Measurements from ENCODE around the gene LENG8.
A peak's percentile ranks its signal among the peaks of the same experiment; 100 is the strongest.

LENG8 gene

GRCh38 chr19:54456423-54457373, 7.7 kb downstream of the LENG8 start:
- H3K36me3 ChIP-seq (replicated peaks), result peaks cover 91% of the 10 kb centered on the region
- no peak for DNase-seq (ENCODE audit: low spot score in 2 of 2)
- H3K4me1 ChIP-seq, result no peaks in the 10 kb centered on the region
- in situ Hi-C loops (cut with MboI; ENCODE audit: low sequenced_read_pairs), result loop anchor here (25.0 kb wide), 1 partner anchor 1206 kb away; the partner anchor contains the start of gene U2AF2
- H3K4me3 ChIP-seq, result no peak overlapping the region
- H3K9me3 ChIP-seq, result no peaks in the 10 kb centered on the region
- no peaks in the 10 kb centered on the region for H3K27me3 ChIP-seq (ENCODE audit: low read depth)

GRCh38 chr19:54457773-54458647, 9.0 kb downstream of the LENG8 start:
- DNase-seq (ENCODE audit: low spot score in 2 of 2), result no peak
- Histone ChIP-seq H3K27me3 (ENCODE audit: low read depth) (no peaks in the 10 kb centered on the region), H3K9me3 (no peaks in the 10 kb centered on the region), H3K4me3 (no peak overlapping the region), H3K36me3 (replicated peaks) (peaks cover 88% of the 10 kb centered on the region), H3K4me1 (no peaks in the 10 kb centered on the region; the same call in none of the 2 replicates)
- in situ Hi-C loops (cut with MboI; ENCODE audit: low sequenced_read_pairs), result loop anchor here (25.0 kb wide), 1 partner anchor 1204 kb away; the partner anchor contains the start of gene U2AF2

- no peaks in the 10 kb centered on the region for H3K27me3 ChIP-seq (ENCODE audit: low read depth)
- in situ Hi-C loops (cut with MboI; ENCODE audit: low sequenced_read_pairs), result loop anchor here (25.0 kb wide), 1 partner anchor 1204 kb away; the partner anchor contains the start of gene U2AF2
- no peaks in the 10 kb centered on the region; the same call in none of the 2 replicates for H3K4me1 ChIP-seq
- H3K4me3 ChIP-seq, result no peak overlapping the region
- no peaks in the 10 kb centered on the region for H3K9me3 ChIP-seq
- H3K36me3 ChIP-seq (replicated peaks), result peaks cover 80% of the 10 kb centered on the region
- no peak for DNase-seq (ENCODE audit: low spot score in 2 of 2)
Observed at GRCh38 chr19:54458648-54459281, 9.8 kb downstream of the LENG8 start.

GRCh38 chr19:54459282-54460229, 10.6 kb downstream of the LENG8 start:
- in situ Hi-C loops (cut with MboI; ENCODE audit: low sequenced_read_pairs), result loop anchor here (25.0 kb wide), 1 partner anchor 1203 kb away; the partner anchor contains the start of gene U2AF2
- Histone ChIP-seq H3K36me3 (replicated peaks) (peaks cover 72% of the 10 kb centered on the region), H3K4me1 (no peaks in the 10 kb centered on the region; the same call in none of the 2 replicates)

GRCh38 chr19:54460230-54461005, 11.4 kb downstream of the LENG8 start:
- no peaks in the 10 kb centered on the region for H3K9me3 ChIP-seq
- H3K27me3 ChIP-seq (ENCODE audit: low read depth), result no peaks in the 10 kb centered on the region
- no peak overlapping the region for H3K4me3 ChIP-seq
- no peak for DNase-seq (ENCODE audit: low spot score in 2 of 2)
- peaks cover 64% of the 10 kb centered on the region for H3K36me3 ChIP-seq (replicated peaks)
- H3K4me1 ChIP-seq, result no peaks in the 10 kb centered on the region; the same call in none of the 2 replicates
- in situ Hi-C loops (cut with MboI; ENCODE audit: low sequenced_read_pairs), result loop anchor here (25.0 kb wide), 1 partner anchor 1202 kb away; the partner anchor contains the start of gene U2AF2

More at GRCh38 chr19:54459282-54460229, 10.6 kb downstream of the LENG8 start:
- Histone ChIP-seq H3K9me3 (no peaks in the 10 kb centered on the region), H3K27me3 (ENCODE audit: low read depth) (no peaks in the 10 kb centered on the region), H3K4me3 (no peak overlapping the region)
- no peak for DNase-seq (ENCODE audit: low spot score in 2 of 2)

- H3K36me3 ChIP-seq (replicated peaks), result peaks cover 56% of the 10 kb centered on the region
- H3K4me3 ChIP-seq, result no peak overlapping the region
- H3K9me3 ChIP-seq, result no peaks in the 10 kb centered on the region
- in situ Hi-C loops (cut with MboI; ENCODE audit: low sequenced_read_pairs), result loop anchor here (25.0 kb wide), 1 partner anchor 1201 kb away; the partner anchor contains the start of gene U2AF2
- H3K27me3 ChIP-seq (ENCODE audit: low read depth), result no peaks in the 10 kb centered on the region
- H3K4me1 ChIP-seq, result no peaks in the 10 kb centered on the region; the same call in none of the 2 replicates
- DNase-seq (ENCODE audit: low spot score in 2 of 2), result no peak
Observed at GRCh38 chr19:54461210-54461609, 12.2 kb downstream of the LENG8 start.

- H3K27me3 ChIP-seq (ENCODE audit: low read depth), result no peaks in the 10 kb centered on the region
- H3K36me3 ChIP-seq (replicated peaks), result peaks cover 52% of the 10 kb centered on the region
- in situ Hi-C loops (cut with MboI; ENCODE audit: low sequenced_read_pairs), result loop anchor here (25.0 kb wide), 1 partner anchor 1201 kb away; the partner anchor contains the start of gene U2AF2
- DNase-seq (ENCODE audit: low spot score in 2 of 2), result no peak
- H3K4me3 ChIP-seq, result no peak overlapping the region
- no peaks in the 10 kb centered on the region; the same call in none of the 2 replicates for H3K4me1 ChIP-seq
- no peaks in the 10 kb centered on the region for H3K9me3 ChIP-seq
Observed at GRCh38 chr19:54461613-54462012, 12.6 kb downstream of the LENG8 start.

- Histone ChIP-seq H3K4me3 (peak overlapping the region; percentile 59), H3K9me3 (no peaks in the 10 kb centered on the region), H3K36me3 (replicated peaks) (peaks cover 46% of the 10 kb centered on the region), H3K4me1 (no peaks in the 10 kb centered on the region; the same call in none of the 2 replicates), H3K27me3 (ENCODE audit: low read depth) (no peaks in the 10 kb centered on the region)
- in situ Hi-C loops (cut with MboI; ENCODE audit: low sequenced_read_pairs), result loop anchor here (25.0 kb wide), 1 partner anchor 1200 kb away; the partner anchor contains the start of gene U2AF2
- no peak for DNase-seq (ENCODE audit: low spot score in 2 of 2)
Observed at GRCh38 chr19:54462047-54462654, 13.2 kb downstream of the LENG8 start.

GRCh38 chr19:54462655-54463530, 13.9 kb downstream of the LENG8 start:
- Histone ChIP-seq H3K4me1 (no peaks in the 10 kb centered on the region; the same call in none of the 2 replicates), H3K27me3 (ENCODE audit: low read depth) (no peaks in the 10 kb centered on the region), H3K4me3 (peak overlapping the region; percentile 59), H3K9me3 (no peaks in the 10 kb centered on the region), H3K36me3 (replicated peaks) (peaks cover 39% of the 10 kb centered on the region)
- peak in 1 of 2 experiments; percentile 68 for DNase-seq (ENCODE audit: low spot score in 2 of 2)
- in situ Hi-C loops (cut with MboI; ENCODE audit: low sequenced_read_pairs), result loop anchor here (25.0 kb wide), 1 partner anchor 1199 kb away; the partner anchor contains the start of gene U2AF2

- peak within 1 kb of the TSS; percentile 59 for H3K4me3 ChIP-seq
- peaks cover 32% of the 10 kb centered on the region for H3K36me3 ChIP-seq (replicated peaks)
- H3K27me3 ChIP-seq (ENCODE audit: low read depth), result no peaks in the 10 kb centered on the region
- no peaks in the 10 kb centered on the region for H3K9me3 ChIP-seq
- no peaks in the 10 kb centered on the region; the same call in none of the 2 replicates for H3K4me1 ChIP-seq
- DNase-seq (ENCODE audit: low spot score in 2 of 2), result peak; percentile 91 to 99
- in situ Hi-C loops (cut with MboI; ENCODE audit: low sequenced_read_pairs), result loop anchor here (25.0 kb wide), 1 partner anchor 1199 kb away; the partner anchor contains the start of gene U2AF2
Observed at GRCh38 chr19:54463531-54464043, 14.6 kb downstream of the LENG8 start, which contains the start of gene LENG9. LENG9 (minus strand) TSS chr19:54463778; CDS start chr19:54463526, 252 bp downstream.

Data from HAP-1 (cell line).